ENCODE data around the gene SCO1. TPM values are rescaled to one million over a fixed set of nuclear protein-coding genes. Genes with fewer than 3 reads are reported as not detected.

Gene SCO1
- total and polyA plus RNA-seq, 2 donors (not counting 1 experiment from before 2014, with no cell fraction given) = 5.9 to 28.6 TPM

- H3K9me3 ChIP-seq (ENCODE audit: control extremely low read depth in 1 of 3, control insufficient read depth in 2 of 3, insufficient read depth in 1 of 3, low read length in 2 of 3) = no peaks in the 10 kb centered on the region
- no peak for TF ChIP-seq EZH2 (IDR thresholded peaks at IDR 0.05; ENCODE audit: borderline replicate concordance, insufficient read depth, low read depth, low read length, poor library complexity, severe bottlenecking)
- intact Hi-C loops (cut with micrococcal nuclease) = no loop called here
- POLR2A ChIA-PET = no interaction called here
- no peak overlapping the region for H2AFZ ChIP-seq (ENCODE audit: insufficient read depth, low read depth, low read length, poor library complexity, severe bottlenecking)
- H3K79me2 ChIP-seq (ENCODE audit: control insufficient read depth, insufficient read depth, low read length) = no peaks in the 10 kb centered on the region
- peaks cover 3% of the 10 kb centered on the region for H3K4me1 Mint-ChIP-seq
- peaks cover 0 to 3% of the 10 kb centered on the region in 2 donors for H3K4me1 ChIP-seq (ENCODE audit: control insufficient read depth in 2 of 2, insufficient read depth in 2 of 2, low read length in 2 of 2)
- peaks cover 18% of the 10 kb centered on the region for H3K27me3 Mint-ChIP-seq
- H3K9ac ChIP-seq (ENCODE audit: low read length) = no peak overlapping the region
- H3K27me3 ChIP-seq (replicated peaks in 1 of 4; ENCODE audit: control extremely low read depth in 1 of 4, control insufficient read depth in 3 of 4, insufficient read depth in 4 of 4, low read length in 3 of 4) = peaks cover 0 to 2% (median 0%) of the 10 kb centered on the region in 4 experiments
- H3K36me3 ChIP-seq (replicated peaks in 1 of 2; ENCODE audit: control extremely low read depth in 1 of 2, control insufficient read depth in 1 of 2, extremely low read depth in 1 of 2, insufficient read depth in 2 of 2, low read length in 1 of 2) = no peaks in the 10 kb centered on the region
- H3K27ac ChIP-seq (ENCODE audit: low read length in 2 of 2) = no peak overlapping the region
- no peaks in the 10 kb centered on the region for H4K20me1 ChIP-seq (ENCODE audit: control insufficient read depth, insufficient read depth, low read length, poor library complexity, severe bottlenecking)
- DNase-seq = no peak
- H3K9me3 Mint-ChIP-seq (ENCODE audit: insufficient read depth) = no peaks in the 10 kb centered on the region
- ATAC-seq (ENCODE audit: low read depth) = no peak
- CTCF ChIA-PET = no interaction called here
- WGBS (ENCODE audit: insufficient coverage) = 95% methylated on average over 8 of the region's 10 CpGs
- H3K4me3 ChIP-seq (ENCODE audit: control extremely low read depth in 1 of 5, extremely low read depth in 1 of 5, insufficient read depth in 1 of 5, low read depth in 2 of 5, low read length in 4 of 5) = no peak overlapping the region
- no peak overlapping the region for H3K4me2 ChIP-seq (replicated peaks; ENCODE audit: low read depth, low read length, poor library complexity, severe bottlenecking)
- H3K27ac Mint-ChIP-seq = no peak overlapping the region
- H3K4me3 Mint-ChIP-seq = no peak overlapping the region
These were observed 44.2 kb upstream of the SCO1 start for GRCh38 chr17:10741416-10742135.

GRCh38 chr17:10739386-10739785 is 42.1 kb upstream of the SCO1 start:
- Histone ChIP-seq H3K79me2 (ENCODE audit: control insufficient read depth, insufficient read depth, low read length) (no peaks in the 10 kb centered on the region), H3K27ac (ENCODE audit: low read length in 2 of 2) (no peak overlapping the region), H3K4me1 (ENCODE audit: control insufficient read depth in 2 of 2, insufficient read depth in 2 of 2, low read length in 2 of 2) (peaks cover 0 to 3% of the 10 kb centered on the region in 2 donors), H3K4me2 (replicated peaks; ENCODE audit: low read depth, low read length, poor library complexity, severe bottlenecking) (no peak overlapping the region), H3K27me3 (replicated peaks in 1 of 4; ENCODE audit: control extremely low read depth in 1 of 4, control insufficient read depth in 3 of 4, insufficient read depth in 4 of 4, low read length in 3 of 4) (peaks cover 0 to 2% (median 0%) of the 10 kb centered on the region in 4 experiments), H4K20me1 (ENCODE audit: control insufficient read depth, insufficient read depth, low read length, poor library complexity, severe bottlenecking) (no peaks in the 10 kb centered on the region), H3K9ac (ENCODE audit: low read length) (no peak overlapping the region), H3K36me3 (replicated peaks in 1 of 2; ENCODE audit: control extremely low read depth in 1 of 2, control insufficient read depth in 1 of 2, extremely low read depth in 1 of 2, insufficient read depth in 2 of 2, low read length in 1 of 2) (no peaks in the 10 kb centered on the region), H3K4me3 (ENCODE audit: control extremely low read depth in 1 of 5, extremely low read depth in 1 of 5, insufficient read depth in 1 of 5, low read depth in 2 of 5, low read length in 4 of 5) (no peak overlapping the region), H3K9me3 (ENCODE audit: control extremely low read depth in 1 of 3, control insufficient read depth in 2 of 3, insufficient read depth in 1 of 3, low read length in 2 of 3) (no peaks in the 10 kb centered on the region), H2AFZ (ENCODE audit: insufficient read depth, low read depth, low read length, poor library complexity, severe bottlenecking) (no peak overlapping the region)
- no peaks in the 10 kb centered on the region for H3K9me3 Mint-ChIP-seq (ENCODE audit: insufficient read depth)
- ATAC-seq (ENCODE audit: low read depth) (no peak), DNase-seq (no peak)
- TF ChIP-seq EZH2 (IDR thresholded peaks at IDR 0.05; ENCODE audit: borderline replicate concordance, insufficient read depth, low read depth, low read length, poor library complexity, severe bottlenecking) = no peak
- TF ChIP-seq CTCF (IDR thresholded peaks at IDR 0.05) = no peak
- H3K27me3 Mint-ChIP-seq = peaks cover 14% of the 10 kb centered on the region
- no peak overlapping the region for H3K27ac Mint-ChIP-seq
- H3K4me1 Mint-ChIP-seq = peaks cover 3% of the 10 kb centered on the region
- intact Hi-C loops (cut with micrococcal nuclease) = no loop called here
- POLR2A ChIA-PET = no interaction called here
- no peak overlapping the region for H3K4me3 Mint-ChIP-seq
- CTCF ChIA-PET = no interaction called here
- 94% methylated on average over 5 of the region's 5 CpGs for WGBS (ENCODE audit: insufficient coverage)

Data from B cell (primary cell).